ENCODE results near the gene ZNF446. TPM values are rescaled to one million over a fixed set of nuclear protein-coding genes. Genes with fewer than 3 reads are reported as not detected.

The ZNF446 gene
- total and polyA plus RNA-seq, 4 donors, result 8.3 to 12.9 (median 11.0) TPM

DNA sequence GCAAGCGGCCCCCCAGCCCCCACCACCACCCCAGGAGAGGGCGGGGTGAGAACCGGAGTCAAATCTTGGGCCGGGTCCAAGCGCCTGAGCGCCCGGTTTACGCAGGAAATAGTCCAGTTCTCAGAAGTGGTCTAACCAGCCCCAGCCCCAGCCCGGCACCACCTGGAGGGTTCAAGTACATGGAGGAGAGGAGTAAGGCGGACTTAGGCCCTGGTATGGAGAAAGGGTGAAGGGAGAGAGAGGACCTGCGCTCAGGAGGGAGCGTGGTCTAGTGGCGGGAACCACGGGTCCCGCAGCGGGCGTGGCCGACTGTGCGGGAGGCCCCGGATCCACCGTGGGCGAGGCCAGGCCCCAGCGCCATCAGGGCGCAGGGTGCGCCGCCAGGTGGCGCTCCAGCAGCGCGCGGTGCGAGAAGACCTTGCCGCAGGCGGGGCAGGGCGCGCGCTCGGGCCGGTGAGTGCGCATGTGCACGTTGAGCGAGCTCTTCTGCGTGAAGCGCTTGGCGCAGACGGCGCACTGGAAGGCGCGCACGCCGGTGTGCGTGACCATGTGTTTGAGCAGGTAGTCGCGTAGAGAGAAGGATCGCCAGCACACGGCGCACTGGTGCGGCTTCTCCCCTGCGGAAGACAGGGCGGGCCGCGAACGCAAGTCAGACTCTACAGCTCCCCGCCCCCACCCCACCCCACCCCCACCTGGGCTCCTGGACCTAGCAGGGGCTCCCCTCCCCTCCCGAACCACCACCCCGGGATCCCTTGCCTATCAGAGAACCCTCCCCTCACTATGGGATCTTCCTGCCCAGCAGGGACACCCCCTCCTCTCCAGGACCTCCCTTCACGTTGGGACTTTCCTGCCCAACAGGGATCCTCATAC, 37.8 kb downstream of the ZNF446 start:
- Histone ChIP-seq H3K4me1 (ENCODE audit: control insufficient read depth in 5 of 5, insufficient read depth in 5 of 5, low read length in 5 of 5) (peaks cover 0 to 19% (median 6%) of the 10 kb centered on the region in 5 donors), H3K4me3 (peak overlapping the region; percentile 20), H3K36me3 (ENCODE audit: control insufficient read depth in 4 of 4, insufficient read depth in 4 of 4, low read length in 4 of 4) (peaks cover 0 to 16% (median 8%) of the 10 kb centered on the region in 4 donors), H3K27me3 (ENCODE audit: control insufficient read depth in 3 of 3, insufficient read depth in 3 of 3, low read length in 2 of 3) (no peaks in the 10 kb centered on the region), H3K9ac (ENCODE audit: insufficient read depth in 1 of 2, low read length in 2 of 2) (no peak overlapping the region), H3K27ac (ENCODE audit: low read depth in 1 of 2, low read length in 1 of 2) (peak overlapping the region; percentile 35 to 78), H3K9me3 (ENCODE audit: control insufficient read depth in 4 of 4, insufficient read depth in 3 of 4, low read length in 3 of 4) (no peaks in the 10 kb centered on the region)
- DNase-seq, result peak; percentile 86 to 92 (median 90)
- ATAC-seq (ENCODE audit: insufficient read depth, low FRiP score), result peak; percentile 92
- TF ChIP-seq, protein P1, sequence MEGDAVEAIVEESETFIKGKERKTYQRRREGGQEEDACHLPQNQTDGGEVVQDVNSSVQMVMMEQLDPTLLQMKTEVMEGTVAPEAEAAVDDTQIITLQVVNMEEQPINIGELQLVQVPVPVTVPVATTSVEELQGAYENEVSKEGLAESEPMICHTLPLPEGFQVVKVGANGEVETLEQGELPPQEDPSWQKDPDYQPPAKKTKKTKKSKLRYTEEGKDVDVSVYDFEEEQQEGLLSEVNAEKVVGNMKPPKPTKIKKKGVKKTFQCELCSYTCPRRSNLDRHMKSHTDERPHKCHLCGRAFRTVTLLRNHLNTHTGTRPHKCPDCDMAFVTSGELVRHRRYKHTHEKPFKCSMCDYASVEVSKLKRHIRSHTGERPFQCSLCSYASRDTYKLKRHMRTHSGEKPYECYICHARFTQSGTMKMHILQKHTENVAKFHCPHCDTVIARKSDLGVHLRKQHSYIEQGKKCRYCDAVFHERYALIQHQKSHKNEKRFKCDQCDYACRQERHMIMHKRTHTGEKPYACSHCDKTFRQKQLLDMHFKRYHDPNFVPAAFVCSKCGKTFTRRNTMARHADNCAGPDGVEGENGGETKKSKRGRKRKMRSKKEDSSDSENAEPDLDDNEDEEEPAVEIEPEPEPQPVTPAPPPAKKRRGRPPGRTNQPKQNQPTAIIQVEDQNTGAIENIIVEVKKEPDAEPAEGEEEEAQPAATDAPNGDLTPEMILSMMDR (IDR thresholded peaks at IDR 0.05; ENCODE audit: control extremely low read depth, extremely low read depth), result peak; percentile 84
- 14 to 17% methylated on average over 62 to 66 of the region's 66 CpGs for WGBS, 2 donors

DNA sequence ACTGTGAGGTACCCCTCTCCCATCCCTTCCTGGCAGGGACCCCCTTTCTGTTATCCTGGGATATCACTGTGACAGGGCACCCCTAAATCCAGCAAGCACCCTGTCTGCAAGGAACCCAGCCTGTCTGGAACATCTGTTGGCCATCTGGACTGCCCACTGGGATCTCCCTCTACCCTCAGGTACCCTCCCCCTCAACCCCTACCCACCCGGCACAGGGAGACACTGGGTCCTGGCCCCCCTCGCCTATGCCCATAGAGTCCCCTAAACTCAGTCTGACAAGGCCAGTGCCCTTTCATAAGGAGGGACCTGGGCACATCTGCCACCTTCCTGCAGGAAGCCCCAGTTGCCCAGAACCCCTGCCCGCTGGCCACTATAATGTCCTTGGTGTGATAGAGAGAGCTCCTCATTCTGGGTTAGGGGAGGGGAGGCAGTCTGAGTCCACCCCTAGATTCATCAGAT, 38.4 kb downstream of the ZNF446 start:
- Histone ChIP-seq H3K4me3 (peak overlapping the region; percentile 20), H3K4me1 (ENCODE audit: control insufficient read depth in 5 of 5, insufficient read depth in 5 of 5, low read length in 5 of 5) (peaks cover 0 to 19% (median 6%) of the 10 kb centered on the region in 5 donors), H3K36me3 (ENCODE audit: control insufficient read depth in 4 of 4, insufficient read depth in 4 of 4, low read length in 4 of 4) (peaks cover 0 to 16% (median 8%) of the 10 kb centered on the region in 4 donors), H3K9me3 (ENCODE audit: control insufficient read depth in 4 of 4, insufficient read depth in 3 of 4, low read length in 3 of 4) (no peaks in the 10 kb centered on the region), H3K27ac (ENCODE audit: low read depth in 1 of 2, low read length in 1 of 2) (peak overlapping the region in 1 of 2 donors; percentile 69), H3K9ac (ENCODE audit: insufficient read depth in 1 of 2, low read length in 2 of 2) (peak overlapping the region in 1 of 2 donors; percentile 37), H3K27me3 (ENCODE audit: control insufficient read depth in 3 of 3, insufficient read depth in 3 of 3, low read length in 2 of 3) (no peaks in the 10 kb centered on the region)
- TF ChIP-seq, protein P1 (IDR thresholded peaks at IDR 0.05; ENCODE audit: control extremely low read depth, extremely low read depth), result no peak
- WGBS, 2 donors, result 75 to 78% methylated on average over 3 of the region's 3 CpGs
- ATAC-seq (ENCODE audit: insufficient read depth, low FRiP score) (no peak), DNase-seq (no peak)

DNA sequence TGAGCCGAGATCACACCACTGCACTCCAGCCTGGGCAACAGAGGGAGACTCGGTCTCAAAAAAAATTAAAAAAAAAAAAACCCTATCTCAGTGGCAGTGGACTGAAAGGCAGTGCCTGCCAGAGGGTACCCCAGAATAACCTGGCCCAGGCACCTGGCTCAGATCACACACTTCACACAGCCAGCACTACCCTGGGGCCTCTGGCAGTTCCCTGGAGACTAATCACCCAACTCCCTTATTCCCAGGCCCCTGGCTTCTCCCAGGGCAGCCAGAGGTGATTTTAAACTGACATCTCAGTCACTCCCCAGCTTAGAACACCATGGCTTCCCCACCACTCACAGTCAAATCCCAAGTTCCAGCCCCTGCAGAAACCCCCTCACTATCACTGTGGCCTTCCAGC, 39.1 kb downstream of the ZNF446 start:
- no peak for ATAC-seq (ENCODE audit: insufficient read depth, low FRiP score)

More for the DNA sequence above, 39.1 kb downstream of the ZNF446 start:
- 93 to 94% methylated on average over 2 of the region's 2 CpGs for WGBS, 2 donors
- no peak overlapping the region for H3K27ac ChIP-seq (ENCODE audit: low read depth in 1 of 2, low read length in 1 of 2)
- peaks cover 0 to 16% (median 8%) of the 10 kb centered on the region in 4 donors for H3K36me3 ChIP-seq (ENCODE audit: control insufficient read depth in 4 of 4, insufficient read depth in 4 of 4, low read length in 4 of 4)
- peaks cover 0 to 21% (median 6%) of the 10 kb centered on the region in 5 donors for H3K4me1 ChIP-seq (ENCODE audit: control insufficient read depth in 5 of 5, insufficient read depth in 5 of 5, low read length in 5 of 5)
- no peak for DNase-seq
- no peaks in the 10 kb centered on the region for H3K27me3 ChIP-seq (ENCODE audit: control insufficient read depth in 3 of 3, insufficient read depth in 3 of 3, low read length in 2 of 3)
- TF ChIP-seq, protein P1 (IDR thresholded peaks at IDR 0.05; ENCODE audit: control extremely low read depth, extremely low read depth), result no peak
- H3K4me3 ChIP-seq, result no peak overlapping the region
- no peak overlapping the region for H3K9ac ChIP-seq (ENCODE audit: insufficient read depth in 1 of 2, low read length in 2 of 2)
- no peaks in the 10 kb centered on the region for H3K9me3 ChIP-seq (ENCODE audit: control insufficient read depth in 4 of 4, insufficient read depth in 3 of 4, low read length in 3 of 4)
